Hematopoietic multipotent progenitor cell treated with erythropoietin and hydrocortisone succinate and interleukin-3 and kit ligand, for 8 days (in vitro differentiated cells): Measurements from ENCODE around the gene MYLK4.

ENCODE experiments used
- DNase-seq: peaks from one replicate; pipeline ENCODE4 v3.0.0-alpha.2; 2015

The MYLK4 gene

GRCh38 chr6:2624177-2624576, 126.5 kb downstream of the MYLK4 start:
- no peak for DNase-seq

GRCh38 chr6:2623295-2623694, 127.4 kb downstream of the MYLK4 start:
- no peak for DNase-seq

GRCh38 chr6:2622671-2623070, 128.1 kb downstream of the MYLK4 start:
- DNase-seq = no peak

- no peak for DNase-seq
These were observed 131.1 kb downstream of the MYLK4 start for GRCh38 chr6:2619651-2620050.

GRCh38 chr6:2617729-2618128, 133.0 kb downstream of the MYLK4 start:
- DNase-seq = no peak

GRCh38 chr6:2616811-2617210, 133.9 kb downstream of the MYLK4 start:
- DNase-seq = no peak

- no peak for DNase-seq
These were observed 135.5 kb downstream of the MYLK4 start for GRCh38 chr6:2615251-2615650.

GRCh38 chr6:2614846-2615245, 135.9 kb downstream of the MYLK4 start:
- no peak for DNase-seq

- DNase-seq = no peak
These were observed 136.6 kb downstream of the MYLK4 start for GRCh38 chr6:2614155-2614554.
